H1 (cell line): ENCODE measurements around the gene ADD3. TPM values are rescaled to one million over a fixed set of nuclear protein-coding genes. Genes with fewer than 3 reads are reported as not detected.

Experiments used
- CTCF ChIA-PET: fragments of 300-600 bp; sonication (Branson Sonifier 250); formaldehyde crosslinking; loops from one replicate; lab custom pipeline; 2021; ENCODE audit not compliant: partially characterized antibody; lab: Charles Lee
- POLR2A ChIA-PET: fragments of 300-600 bp; sonication (Branson Sonifier 250); formaldehyde crosslinking; loops from one replicate; lab custom pipeline; 2021; ENCODE audit warnings: inconsistent platforms; ENCODE audit not compliant: partially characterized antibody; lab: Charles Lee
- DNase-seq, 2 experiments: peaks; one replicate each; pipeline versions ENCODE4 v3.0.0 to v3.0.0-alpha.2; 2010 to 2022; ENCODE audit warnings: low spot score in 2 of 2, low read depth in 1 of 2, mixed read lengths in 1 of 2
- FAIRE-seq: peaks from 2 replicates; lab custom pipeline; 2011; peaks lifted over from hg19 to GRCh38; lab: Jason Lieb, UNC
- H2AFZ ChIP-seq: 2 replicates; pipeline ENCODE4 v1.8.1; 2012; ENCODE audit warnings: low read length, inconsistent platforms
- H2AK5ac ChIP-seq: 2 replicates; pipeline ENCODE4 v1.6.1; 2013; ENCODE audit warnings: low read depth, low read length
- H2BK120ac ChIP-seq: replicated peaks from 2 replicates; pipeline ENCODE3; 2013; ENCODE audit warnings: low read depth, low read length, inconsistent platforms
- H2BK12ac ChIP-seq: 2 replicates; pipeline ENCODE4 v1.6.1; 2013; ENCODE audit warnings: low read depth, low read length
- H2BK15ac ChIP-seq: 2 replicates; pipeline ENCODE4 v1.6.1; 2013; ENCODE audit warnings: low read length
- H2BK20ac ChIP-seq: 2 replicates; pipeline ENCODE4 v1.6.1; 2013; ENCODE audit warnings: low read length
- H2BK5ac ChIP-seq: 2 replicates; pipeline ENCODE4 v1.6.1; 2013; ENCODE audit warnings: low read depth, low read length
- H3K14ac ChIP-seq: 2 replicates; pipeline ENCODE4 v1.6.1; 2013; ENCODE audit warnings: inconsistent platforms; ENCODE audit not compliant: insufficient read length
- H3K18ac ChIP-seq: 2 replicates; pipeline ENCODE4 v1.6.1; 2013; ENCODE audit warnings: low read length; ENCODE audit errors: extremely low read depth
- H3K23ac ChIP-seq: 2 replicates; pipeline ENCODE4 v1.6.1; 2013; ENCODE audit warnings: inconsistent platforms; ENCODE audit not compliant: insufficient read length
- H3K23me2 ChIP-seq: 2 replicates; pipeline ENCODE4 v1.6.1; 2013; ENCODE audit warnings: low read depth, low read length
- H3K27ac ChIP-seq: 2 replicates; pipeline ENCODE4 v1.6.1; 2011; ENCODE audit warnings: low read depth, low read length, inconsistent platforms
- H3K27me3 ChIP-seq, 4 experiments: replicated peaks in 1 of 4; 1 replicate in 1 of 4; 2 replicates in 3 of 4; pipeline versions ENCODE4 v1.6.1 to v1.8.1; 2011 to 2013; ENCODE audit warnings: low read length in 3 of 4, mild to moderate bottlenecking in 3 of 4, inconsistent platforms in 2 of 4, mixed read lengths in 2 of 4, moderate library complexity in 1 of 4; ENCODE audit not compliant: control insufficient read depth in 3 of 4, insufficient read depth in 3 of 4; ENCODE audit errors: extremely low read depth in 1 of 4
- H3K36me3 ChIP-seq, 4 experiments: 2 replicates each; pipeline versions ENCODE4 v1.6.1 to v1.8.1; 2011 to 2013; ENCODE audit warnings: mild to moderate bottlenecking in 4 of 4, low read length in 3 of 4, moderate library complexity in 2 of 4, control low read depth in 1 of 4, inconsistent platforms in 1 of 4; ENCODE audit not compliant: insufficient read depth in 4 of 4, control insufficient read depth in 2 of 4
- H3K4ac ChIP-seq: replicated peaks from 2 replicates; pipeline ENCODE3; 2013; ENCODE audit warnings: low read length, low read depth, mixed read lengths, inconsistent platforms; ENCODE audit not compliant: insufficient read length
- H3K4me1 ChIP-seq, 4 experiments: replicated peaks in 1 of 4; 1 replicate in 1 of 4; 2 replicates in 3 of 4; pipeline versions ENCODE4 v1.6.1 to v1.8.1; 2011 to 2013; ENCODE audit warnings: low read length in 3 of 4, inconsistent platforms in 2 of 4, mixed read lengths in 1 of 4; ENCODE audit not compliant: insufficient read depth in 4 of 4, control insufficient read depth in 3 of 4
- H3K4me2 ChIP-seq, 2 experiments: 2 replicates each; pipeline versions ENCODE4 v1.6.1 to v1.8.1; 2011 to 2013; ENCODE audit warnings: low read depth in 2 of 2, low read length in 2 of 2, control low read depth in 1 of 2, inconsistent platforms in 1 of 2, mild to moderate bottlenecking in 1 of 2; ENCODE audit not compliant: insufficient read depth in 1 of 2
- H3K4me3 ChIP-seq, 4 experiments: fragments of 200-600, 300-600 bp in 1 of 4; sonication (generic), shearing (Covaris generic), sonication (Bioruptor Twin) in 1 of 4; 2 replicates each; pipeline versions ENCODE4 v1.5.1 to v1.8.1; 2011 to 2016; ENCODE audit warnings: low read length in 4 of 4, low read depth in 3 of 4, control low read depth in 2 of 4, inconsistent platforms in 2 of 4, mild to moderate bottlenecking in 2 of 4, mixed read lengths in 1 of 4, moderate library complexity in 1 of 4; ENCODE audit not compliant: insufficient read depth in 2 of 4; ENCODE audit errors: extremely low read depth in 1 of 4
- H3K56ac ChIP-seq: replicated peaks from 2 replicates; pipeline ENCODE3; 2013; ENCODE audit warnings: low read depth, mild to moderate bottlenecking, mixed read lengths, low read length, inconsistent platforms; ENCODE audit not compliant: insufficient read length
- H3K79me1 ChIP-seq: 2 replicates; pipeline ENCODE4 v1.6.1; 2013; ENCODE audit warnings: low read depth, low read length, control low read depth
- H3K79me2 ChIP-seq, 2 experiments: 2 replicates each; pipeline versions ENCODE4 v1.6.1 to v1.8.1; 2012 to 2013; ENCODE audit warnings: low read length in 2 of 2, mild to moderate bottlenecking in 2 of 2, inconsistent platforms in 1 of 2; ENCODE audit not compliant: insufficient read depth in 2 of 2, control insufficient read depth in 1 of 2
- H3K9ac ChIP-seq, 4 experiments: replicated peaks in 1 of 4; 1 replicate in 1 of 4; 2 replicates in 3 of 4; pipeline versions ENCODE4 v1.6.1 to v1.8.1; 2011 to 2013; ENCODE audit warnings: low read depth in 3 of 4, low read length in 3 of 4, control low read depth in 2 of 4, mild to moderate bottlenecking in 2 of 4, moderate library complexity in 2 of 4, inconsistent platforms in 1 of 4; ENCODE audit errors: extremely low read depth in 1 of 4
- H3K9me3 ChIP-seq, 2 experiments: 2 replicates each; pipeline versions ENCODE4 v1.6.1 to v1.8.1; 2012 to 2013; ENCODE audit warnings: mild to moderate bottlenecking in 2 of 2, moderate library complexity in 2 of 2, control low read depth in 1 of 2, inconsistent platforms in 1 of 2, low read depth in 1 of 2, low read length in 1 of 2, mixed read lengths in 1 of 2; ENCODE audit not compliant: insufficient read depth in 2 of 2
- H4K20me1 ChIP-seq, 2 experiments: replicated peaks in 1 of 2; 2 replicates each; pipeline versions ENCODE3 to v1.8.1; 2011 to 2013; ENCODE audit warnings: inconsistent platforms in 2 of 2, low read length in 2 of 2, mild to moderate bottlenecking in 1 of 2; ENCODE audit not compliant: insufficient read depth in 2 of 2, control insufficient read depth in 1 of 2
- H4K5ac ChIP-seq: 2 replicates; pipeline ENCODE4 v1.6.1; 2013; ENCODE audit warnings: low read length, low read depth, mixed read lengths, inconsistent platforms; ENCODE audit not compliant: insufficient read length
- H4K8ac ChIP-seq: 2 replicates; pipeline ENCODE4 v1.8.0; 2013; ENCODE audit warnings: mild to moderate bottlenecking, moderate library complexity, low read length, inconsistent platforms; ENCODE audit not compliant: insufficient read depth; ENCODE audit errors: extremely low read depth
- H4K91ac ChIP-seq: replicated peaks from 2 replicates; pipeline ENCODE3; 2013; ENCODE audit warnings: low read length, mixed read lengths, inconsistent platforms; ENCODE audit not compliant: insufficient read length
- BCL11A ChIP-seq, 2 experiments: IDR thresholded peaks; one replicate each; pipeline ENCODE4 v1.6.1; 2011; ENCODE audit warnings: low read depth in 2 of 2, low read length in 2 of 2, mild to moderate bottlenecking in 2 of 2
- CHD2 ChIP-seq: IDR thresholded peaks from 2 replicates; pipeline ENCODE4 v1.6.1; 2012; ENCODE audit warnings: low read length, improper control_type of control experiment
- KDM4A ChIP-seq: IDR thresholded peaks from one replicate; pipeline ENCODE4 v1.7.1; 2012; ENCODE audit warnings: low read depth, mild to moderate bottlenecking, moderate library complexity, low read length, inconsistent platforms; ENCODE audit not compliant: severe bottlenecking
- RFX5 ChIP-seq: IDR thresholded peaks from 2 replicates; pipeline ENCODE4 v1.6.1; 2011; ENCODE audit warnings: low read depth, low read length, improper control_type of control experiment, borderline replicate concordance
- SIRT6 ChIP-seq: IDR thresholded peaks from one replicate; pipeline ENCODE4 v1.7.1; 2012; ENCODE audit warnings: low read length, inconsistent platforms
- SRF ChIP-seq: IDR thresholded peaks from 2 replicates; pipeline ENCODE4 v1.6.1; 2011; ENCODE audit warnings: mild to moderate bottlenecking, low read depth, low read length, moderate library complexity
- USF2 ChIP-seq: IDR thresholded peaks from 2 replicates; pipeline ENCODE4 v1.6.1; 2011; ENCODE audit warnings: low read length, improper control_type of control experiment
- WGBS, 2 experiments: shearing (Covaris generic) in 1 of 2; methylation state at CpG; one replicate each; pipeline versions ENCODE4 v1.1.6 to v1.1.7; 2013 to 2015; ENCODE audit warnings: low lambda C conversion rate in 2 of 2, mixed read lengths in 2 of 2, inconsistent platforms in 1 of 2, low coverage in 1 of 2, missing lambda C conversion rate in 1 of 2; ENCODE audit not compliant: insufficient replicate concordance in 2 of 2, insufficient coverage in 1 of 2, insufficient read length in 1 of 2; ENCODE audit errors: extremely low coverage in 1 of 2, missing lambda C conversion rate in 1 of 2; 5-methylcytosine and 5-hydroxymethylcytosine counted together
- polyA plus RNA-seq, 7 experiments: library from polyadenylated mRNA; depleted of rRNA in 3 of 7; stranded (reverse) in 5 of 7; unstranded in 2 of 7; fragments of >200 nt in 5 of 7; fragments of 200-250 nt in 2 of 7; gene quantifications; 1 replicate in 5 of 7; 2 replicates in 1 of 7; 4 replicates in 1 of 7; pipeline versions ENCODE4 v1.2.1 to v1.2.3, GENCODE V29; 2011 to 2013; ENCODE audit warnings: missing spikeins in 2 of 7, mixed read lengths in 2 of 7
- total RNA-seq: library from RNA; stranded (reverse); fragmentation: NEBNext Ultra II Directional; extraction: Animal tissue kit (Norgen Biotek cat#: 25700); gene quantifications from 2 replicates; pipeline ENCODE4 v1.2.1, GENCODE V29; 2021

Gene ADD3
- total and polyA plus RNA-seq, 2 of the 8 experiments (the other 6 are each of a cell fraction or from before 2014, with no cell fraction given), result 44.7 to 85.6 TPM

DNA sequence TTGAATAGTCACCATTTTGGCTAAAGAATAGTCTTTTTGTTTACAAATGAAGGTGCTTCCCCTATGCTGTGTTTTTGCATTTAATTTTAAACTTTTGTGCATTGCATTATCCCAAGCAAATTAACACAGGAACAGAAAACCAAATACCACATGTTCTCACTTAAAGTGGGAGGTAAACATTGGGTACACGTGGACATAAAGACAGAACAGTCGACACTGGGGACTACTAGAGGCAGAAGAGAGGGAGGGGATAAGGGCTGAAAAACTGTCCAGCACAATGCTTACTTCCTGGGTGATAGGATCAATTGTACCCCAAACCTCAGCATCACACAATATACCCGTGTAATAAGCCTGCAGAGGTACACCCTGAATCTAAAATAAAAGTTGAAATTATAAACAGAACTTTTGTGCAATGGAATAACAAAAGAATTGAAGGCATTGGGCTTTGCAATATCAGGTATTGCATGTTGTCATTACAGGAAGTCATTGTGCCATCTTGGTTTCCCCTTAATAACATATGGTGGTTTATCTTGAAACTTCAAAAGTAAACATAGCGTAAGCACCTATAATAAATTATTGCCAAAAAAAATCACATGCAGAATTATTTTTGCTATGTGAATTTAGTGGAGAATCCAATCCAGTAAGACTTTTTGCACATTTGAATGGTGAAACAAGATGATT lies 16.1 kb downstream of the ADD3 start:
- Histone ChIP-seq H3K4me3 (no peak overlapping the region), H3K27me3 (no peaks in the 10 kb centered on the region), H3K23ac (no peak overlapping the region), H4K91ac (no peak overlapping the region), H3K79me2 (peaks cover 0 to 86% of the 10 kb centered on the region in 2 experiments; a peak in 2 of 4 replicates), H3K4me1 (peaks cover 0 to 8% (median 1%) of the 10 kb centered on the region in 4 experiments; a peak in 2 of 7 replicates), H2AK5ac (no peak overlapping the region), H2BK120ac (no peak overlapping the region), H3K9me3 (no peaks in the 10 kb centered on the region), H3K27ac (no peak overlapping the region), H3K4me2 (no peak overlapping the region), H3K4ac (no peak overlapping the region), H3K9ac (no peak overlapping the region), H2BK12ac (no peak overlapping the region), H3K36me3 (no peaks in the 10 kb centered on the region), H2BK5ac (no peak overlapping the region), H2AFZ (no peak overlapping the region), H3K23me2 (no peaks in the 10 kb centered on the region), H4K8ac (no peak overlapping the region), H4K5ac (no peak overlapping the region), H3K18ac (no peak overlapping the region), H2BK15ac (no peak overlapping the region), H3K56ac (no peak overlapping the region), H4K20me1 (peaks cover 0 to 8% of the 10 kb centered on the region in 2 experiments), H3K79me1 (no peaks in the 10 kb centered on the region; the same call in 1 of the 2 replicates), H3K14ac (no peak overlapping the region), H2BK20ac (no peak overlapping the region)
- FAIRE-seq (no peak), DNase-seq (no peak)
- POLR2A ChIA-PET, result interaction anchor here (1.4 kb wide), 1 partner anchor 11 kb away, joined by 4 read pairs; no protein-coding TSS in a partner anchor
- no peak for TF ChIP-seq BCL11A (IDR thresholded peaks at IDR 0.05; ENCODE audit: low read depth in 2 of 2, low read length in 2 of 2)
- no peak for TF ChIP-seq RFX5
- no peak for TF ChIP-seq SRF
- TF ChIP-seq SIRT6, result no peak
- no peak for TF ChIP-seq KDM4A
- TF ChIP-seq USF2, result no peak
- TF ChIP-seq CHD2, result no peak
- WGBS, 2 experiments, result 81% methylated on average over 4 of the region's 4 CpGs; no CpG with 5 or more reads in 1 of the 2 experiments
- CTCF ChIA-PET, result interaction anchor here (1.3 kb wide), 1 partner anchor 41 kb away, joined by 4 read pairs; no protein-coding TSS in a partner anchor
